Dendritic cell treated with granulocyte-macrophage colony-stimulating factor and Interleukin-4, amounts not matched to agents 40 ng/mL and 50 ng/mL, for 4 days (primary cell): Measurements from ENCODE around the gene RBM39.
A peak's percentile ranks its signal among the peaks of the same experiment; 100 is the strongest.
"Not testable (repeated sequence)": the region's sequence is repeated elsewhere in the genome, so short reads cannot be mapped to it uniquely, and the experiment has no call there.

Experiments
- H3K27ac Mint-ChIP-seq: one replicate; pipeline ENCODE4 v1.8.0; 2022; ENCODE audit warnings: mild to moderate bottlenecking, mixed read lengths
- H3K27me3 Mint-ChIP-seq: one replicate; pipeline ENCODE4 v1.8.0; 2022; ENCODE audit warnings: mild to moderate bottlenecking, mixed read lengths
- H3K36me3 Mint-ChIP-seq: one replicate; pipeline ENCODE4 v1.8.0; 2022; ENCODE audit warnings: low read depth, mixed read lengths
- H3K4me1 Mint-ChIP-seq: one replicate; pipeline ENCODE4 v1.8.0; 2022; ENCODE audit warnings: low read depth, mixed read lengths
- H3K4me3 Mint-ChIP-seq: one replicate; pipeline ENCODE4 v1.8.0; 2022; ENCODE audit warnings: mild to moderate bottlenecking, moderate library complexity, mixed read lengths
- H3K9me3 Mint-ChIP-seq: one replicate; pipeline ENCODE4 v1.8.0; 2022; ENCODE audit warnings: mixed read lengths
- intact Hi-C: fragments of 100-400 bp; cut with micrococcal nuclease; formaldehyde crosslinking; loops from one replicate; pipeline ENCODE4 v1.15.0; 2022

RBM39 gene

GRCh38 chr20:35768731-35769664 is 26.9 kb upstream of the RBM39 start:
- peaks cover 47% of the 10 kb centered on the region for H3K4me1 Mint-ChIP-seq
- no peaks in the 10 kb centered on the region for H3K27me3 Mint-ChIP-seq
- intact Hi-C loops, result no loop called here
- H3K4me3 Mint-ChIP-seq, result no peak overlapping the region
- H3K27ac Mint-ChIP-seq, result peak overlapping the region; percentile 92
- peaks cover 9% of the 10 kb centered on the region for H3K36me3 Mint-ChIP-seq
- H3K9me3 Mint-ChIP-seq, result no peaks in the 10 kb centered on the region

- intact Hi-C loops, result no loop called here
These were observed 25.8 kb upstream of the RBM39 start for GRCh38 chr20:35767683-35768481.

GRCh38 chr20:35766843-35767242 is 24.8 kb upstream of the RBM39 start:
- no peak overlapping the region for H3K4me3 Mint-ChIP-seq

More at GRCh38 chr20:35767683-35768481, 25.8 kb upstream of the RBM39 start:
- H3K4me1 Mint-ChIP-seq, result peaks cover 36% of the 10 kb centered on the region
- H3K4me3 Mint-ChIP-seq, result peak overlapping the region; percentile 71
- peak overlapping the region; percentile 92 for H3K27ac Mint-ChIP-seq
- H3K9me3 Mint-ChIP-seq, result no peaks in the 10 kb centered on the region
- no peaks in the 10 kb centered on the region for H3K27me3 Mint-ChIP-seq
- peaks cover 6% of the 10 kb centered on the region for H3K36me3 Mint-ChIP-seq

GRCh38 chr20:35764936-35765335 is 22.9 kb upstream of the RBM39 start:
- H3K27ac Mint-ChIP-seq, H3K27me3 Mint-ChIP-seq, H3K4me3 Mint-ChIP-seq, H3K9me3 Mint-ChIP-seq, intact Hi-C loops, H3K36me3 Mint-ChIP-seq: not testable (repeated sequence)
- peaks cover 24% of the 10 kb centered on the region for H3K4me1 Mint-ChIP-seq

More at GRCh38 chr20:35766843-35767242, 24.8 kb upstream of the RBM39 start:
- Mint-ChIP-seq H3K4me1 (peaks cover 35% of the 10 kb centered on the region), H3K27ac (peak overlapping the region; percentile 92), H3K36me3 (no peaks in the 10 kb centered on the region), H3K27me3 (no peaks in the 10 kb centered on the region), H3K9me3 (no peaks in the 10 kb centered on the region)
- intact Hi-C loops, result no loop called here

GRCh38 chr20:35762461-35762860 is 20.4 kb upstream of the RBM39 start:
- H3K27me3 Mint-ChIP-seq, result no peaks in the 10 kb centered on the region
- intact Hi-C loops, result no loop called here
- no peaks in the 10 kb centered on the region for H3K36me3 Mint-ChIP-seq
- H3K4me1 Mint-ChIP-seq, result peaks cover 4% of the 10 kb centered on the region
- no peak overlapping the region for H3K4me3 Mint-ChIP-seq
- H3K27ac Mint-ChIP-seq, result no peak overlapping the region
- H3K9me3 Mint-ChIP-seq, result no peaks in the 10 kb centered on the region

- intact Hi-C loops, H3K36me3 Mint-ChIP-seq, H3K27ac Mint-ChIP-seq, H3K9me3 Mint-ChIP-seq, H3K4me1 Mint-ChIP-seq, H3K4me3 Mint-ChIP-seq, H3K27me3 Mint-ChIP-seq: not testable (repeated sequence)
These were observed 19.5 kb upstream of the RBM39 start for GRCh38 chr20:35761548-35761947.

- H3K9me3 Mint-ChIP-seq, result no peaks in the 10 kb centered on the region
- H3K27ac Mint-ChIP-seq, result no peak overlapping the region
- peaks cover 5% of the 10 kb centered on the region for H3K4me1 Mint-ChIP-seq
- no peaks in the 10 kb centered on the region for H3K27me3 Mint-ChIP-seq
- H3K4me3 Mint-ChIP-seq, result no peak overlapping the region
- intact Hi-C loops, result no loop called here
- no peaks in the 10 kb centered on the region for H3K36me3 Mint-ChIP-seq
These were observed 15.1 kb upstream of the RBM39 start for GRCh38 chr20:35757098-35757705.

GRCh38 chr20:35756404-35756803 is 14.3 kb upstream of the RBM39 start:
- intact Hi-C loops, result no loop called here
- no peaks in the 10 kb centered on the region for H3K27me3 Mint-ChIP-seq
- no peak overlapping the region for H3K27ac Mint-ChIP-seq
- peaks cover 5% of the 10 kb centered on the region for H3K4me1 Mint-ChIP-seq
- no peak overlapping the region for H3K4me3 Mint-ChIP-seq
- no peaks in the 10 kb centered on the region for H3K36me3 Mint-ChIP-seq
- H3K9me3 Mint-ChIP-seq, result no peaks in the 10 kb centered on the region

- Mint-ChIP-seq H3K27me3 (no peaks in the 10 kb centered on the region), H3K4me1 (no peaks in the 10 kb centered on the region), H3K4me3 (no peak overlapping the region), H3K27ac (no peak overlapping the region), H3K36me3 (no peaks in the 10 kb centered on the region), H3K9me3 (no peaks in the 10 kb centered on the region)
- intact Hi-C loops, result no loop called here
These were observed 8.6 kb upstream of the RBM39 start for GRCh38 chr20:35750611-35751010.

GRCh38 chr20:35744492-35744841 is 2.4 kb upstream of the RBM39 start:
- H3K4me3 Mint-ChIP-seq, H3K9me3 Mint-ChIP-seq, intact Hi-C loops, H3K27me3 Mint-ChIP-seq: not testable (repeated sequence)
- Mint-ChIP-seq H3K36me3 (peaks cover 38% of the 10 kb centered on the region), H3K4me1 (peaks cover 24% of the 10 kb centered on the region), H3K27ac (peak overlapping the region; percentile 100)

- H3K27ac Mint-ChIP-seq, result peak overlapping the region; percentile 100
- peaks cover 44% of the 10 kb centered on the region for H3K36me3 Mint-ChIP-seq
- no peaks in the 10 kb centered on the region for H3K27me3 Mint-ChIP-seq
- peak overlapping the region; percentile 91 for H3K4me3 Mint-ChIP-seq
- peaks cover 27% of the 10 kb centered on the region for H3K4me1 Mint-ChIP-seq
- intact Hi-C loops, result loop anchor here (1.0 kb wide), 1 partner anchor 27 kb away; no protein-coding TSS in a partner anchor
- H3K9me3 Mint-ChIP-seq, result no peaks in the 10 kb centered on the region
These were observed 1.8 kb upstream of the RBM39 start for GRCh38 chr20:35743693-35744491.

- Mint-ChIP-seq H3K4me1 (peaks cover 34% of the 10 kb centered on the region), H3K36me3 (peaks cover 53% of the 10 kb centered on the region), H3K27ac (peak overlapping the region; percentile 100), H3K4me3 (peak overlapping the region; percentile 91), H3K9me3 (no peaks in the 10 kb centered on the region), H3K27me3 (no peaks in the 10 kb centered on the region)
- intact Hi-C loops, result loop anchor here (1.0 kb wide), 1 partner anchor 28 kb away; no protein-coding TSS in a partner anchor
These were observed 872 bp upstream of the RBM39 start for GRCh38 chr20:35742741-35743523.
